Middle frontal gyrus (tissue), 1 donor: ENCODE results near the gene AHI1.

Source experiments
- DNase-seq: peaks from one replicate; pipeline ENCODE4 v3.0.0-alpha.2; 2015; ENCODE audit warnings: low spot score; ENCODE audit errors: extremely low spot score

AHI1 gene

DNA sequence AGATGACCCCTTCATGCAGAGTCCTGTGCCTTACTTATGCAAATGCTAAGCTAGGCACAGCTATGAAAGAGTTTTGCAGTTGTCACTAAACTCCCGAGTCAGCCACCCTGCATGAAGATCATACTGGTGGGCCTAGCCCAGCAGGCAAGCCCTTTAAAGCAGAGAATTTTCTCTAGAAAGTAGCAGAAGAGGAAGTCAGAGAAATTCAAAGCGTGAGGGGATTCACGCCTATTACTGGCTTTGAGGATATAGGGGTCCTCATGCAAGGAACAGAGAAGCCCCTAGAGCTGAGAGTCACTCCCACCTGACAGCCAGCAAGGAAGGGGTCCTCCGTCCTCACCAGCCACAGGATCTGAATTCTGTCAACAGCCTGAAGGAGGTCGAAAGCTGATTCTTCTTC lies 261.8 kb downstream of the AHI1 start:
- DNase-seq = no peak

GRCh38 chr6:135234492-135234780 lies 263.1 kb downstream of the AHI1 start:
- no peak for DNase-seq

GRCh38 chr6:135233686-135234491 lies 263.7 kb downstream of the AHI1 start:
- no peak for DNase-seq
